GM18511 (cell line): ENCODE measurements around the gene PTPN12.
"Not testable (repeated sequence)": the region's sequence is repeated elsewhere in the genome, so short reads cannot be mapped to it uniquely, and the experiment has no call there.

Source experiments
- ATAC-seq: cut with Tn5 transposase; IDR thresholded peaks from one replicate; pipeline ENCODE4 v1.9.1; 2021; ENCODE audit warnings: mild to moderate bottlenecking, moderate library complexity; ENCODE audit not compliant: unreplicated experiment

PTPN12 gene

DNA sequence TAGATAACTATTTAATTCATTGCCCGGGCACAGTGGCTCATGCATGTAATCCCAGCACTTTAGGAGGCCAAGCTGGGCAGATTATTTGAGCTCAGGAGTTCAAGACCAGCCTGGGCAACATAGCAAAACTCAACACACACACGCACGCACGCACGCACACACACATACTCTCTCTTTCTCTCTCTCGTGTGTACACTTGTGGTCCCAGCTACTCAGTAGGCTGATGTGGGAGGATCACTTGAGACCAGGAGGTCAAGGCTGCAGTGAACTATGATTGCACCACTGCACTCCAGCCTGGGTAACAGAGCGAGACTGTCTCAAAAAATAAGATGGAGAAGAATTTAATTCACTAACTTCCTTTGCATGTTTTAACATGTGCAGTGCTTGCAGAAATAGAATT lies 38.1 kb downstream of the PTPN12 start:
- no peak for ATAC-seq

DNA sequence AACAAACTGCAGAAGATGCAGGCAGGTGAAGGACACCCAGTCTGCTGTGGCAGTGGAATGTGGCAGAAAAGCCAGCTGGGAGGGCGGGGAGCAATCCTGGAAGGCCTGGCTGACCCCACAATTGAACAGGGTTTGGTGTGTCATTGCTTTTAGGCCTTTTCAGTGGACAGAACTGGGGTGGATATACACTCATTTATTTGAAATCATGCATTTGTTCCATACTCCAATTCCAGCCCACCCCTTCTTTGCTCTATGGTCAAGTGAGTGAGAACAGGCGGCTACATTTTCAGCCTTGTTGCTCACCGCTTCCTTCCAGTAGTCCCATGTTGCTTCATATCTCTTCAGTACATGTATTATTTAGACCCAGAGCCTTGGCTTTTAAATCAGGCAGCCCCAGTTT lies 39.8 kb downstream of the PTPN12 start:
- no peak for ATAC-seq

DNA sequence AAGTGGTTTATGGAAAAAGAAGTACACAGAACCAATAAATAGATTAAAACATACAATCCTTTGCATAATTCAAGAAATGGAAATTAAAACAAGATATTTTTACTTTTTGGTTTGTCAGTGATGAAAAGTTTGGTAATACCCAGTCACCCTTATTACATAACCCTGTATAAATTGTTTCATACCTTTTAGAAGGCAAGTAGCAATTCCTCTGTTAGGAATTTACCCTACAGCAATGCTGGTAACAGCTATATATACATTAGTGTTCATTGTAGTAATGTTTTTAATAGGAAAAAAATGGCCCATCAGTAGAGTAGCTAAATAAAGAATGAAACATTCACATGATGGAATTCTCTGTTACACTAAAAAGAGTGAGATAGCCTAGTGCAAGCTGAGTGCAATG lies 42.7 kb downstream of the PTPN12 start:
- ATAC-seq = no peak

DNA sequence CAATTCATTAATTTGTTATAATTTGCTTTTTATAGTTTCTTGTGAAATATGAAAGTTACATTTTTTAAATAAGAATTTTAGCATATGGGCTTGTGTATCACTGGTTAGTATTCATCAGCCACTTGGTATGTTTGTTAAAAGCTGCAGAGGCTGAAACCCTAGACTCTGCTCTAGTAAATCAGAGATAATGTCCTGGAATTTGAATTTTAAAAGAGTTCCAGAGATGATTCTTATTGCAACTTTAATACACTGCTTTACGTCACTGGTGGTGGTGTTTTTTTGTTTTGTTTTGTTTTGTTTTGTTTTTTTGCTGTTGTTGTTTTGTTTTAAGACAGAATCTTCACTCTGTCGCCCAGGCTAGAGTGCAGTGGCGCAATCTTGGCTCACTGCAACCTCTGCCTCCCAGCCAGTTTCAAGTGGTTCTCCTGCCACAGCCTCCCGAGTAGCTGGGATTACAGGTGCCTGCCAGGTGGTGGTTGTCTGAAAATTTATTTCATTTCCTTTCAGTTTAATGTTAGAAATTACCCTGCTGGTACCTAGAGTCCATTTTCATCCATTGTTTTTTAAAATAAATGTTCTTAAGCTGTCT lies 43.8 kb downstream of the PTPN12 start:
- ATAC-seq = no peak

DNA sequence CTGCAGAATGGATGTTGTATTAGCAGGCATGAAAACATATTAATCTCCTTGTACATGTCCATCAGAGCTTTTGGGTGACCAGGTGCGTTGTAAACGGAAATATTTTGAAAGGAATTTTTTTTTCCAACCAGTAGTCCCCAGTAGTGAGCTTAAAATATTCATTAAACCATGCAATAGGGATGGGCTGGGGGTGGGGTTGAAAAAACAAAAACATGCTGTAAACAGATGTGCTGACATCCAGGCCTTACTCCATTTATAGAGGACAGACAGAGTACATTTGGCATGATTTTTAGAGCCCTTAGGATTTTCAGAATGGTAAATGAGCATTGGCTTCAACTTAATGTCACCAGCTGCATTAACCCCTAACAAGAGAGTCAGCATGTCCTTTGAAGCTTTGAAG lies 50.2 kb downstream of the PTPN12 start:
- ATAC-seq = no peak

DNA sequence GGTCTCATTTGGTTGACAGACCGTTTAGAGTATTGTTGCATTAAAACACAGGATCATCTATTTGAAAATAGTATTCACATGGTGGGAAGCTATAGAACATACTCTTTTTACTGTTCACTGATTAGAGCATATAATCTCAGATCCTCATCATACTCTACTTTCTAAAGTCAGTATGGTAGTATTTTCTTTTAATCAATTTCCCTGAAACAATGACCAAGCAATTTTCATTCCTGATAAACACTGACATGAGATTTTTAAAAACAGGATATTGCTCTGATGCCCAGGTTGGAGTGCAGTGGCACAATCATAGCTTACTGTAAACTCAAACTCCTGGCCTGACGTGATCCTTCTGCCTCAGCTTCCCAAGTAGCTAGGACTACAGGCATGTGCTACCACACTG lies 63.9 kb downstream of the PTPN12 start:
- no peak for ATAC-seq

DNA sequence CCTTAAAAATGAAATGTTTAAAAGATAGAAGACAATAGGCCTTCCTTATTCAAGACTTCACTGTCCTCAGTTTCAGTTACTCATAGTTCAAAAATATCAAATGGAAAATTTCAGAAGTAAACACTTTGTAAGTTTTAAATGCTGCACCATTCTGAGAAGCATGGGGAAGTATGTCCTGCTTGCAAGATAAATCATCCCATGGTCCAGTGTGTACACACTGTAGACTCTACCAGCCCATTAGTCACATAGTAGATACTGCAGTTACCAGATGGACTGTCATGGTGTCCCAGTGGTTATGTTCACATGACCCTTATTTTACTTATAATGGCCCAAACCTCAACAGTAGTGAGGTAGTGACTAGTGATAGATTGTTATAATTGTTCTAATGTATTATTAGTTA lies 69.5 kb downstream of the PTPN12 start:
- no peak for ATAC-seq

DNA sequence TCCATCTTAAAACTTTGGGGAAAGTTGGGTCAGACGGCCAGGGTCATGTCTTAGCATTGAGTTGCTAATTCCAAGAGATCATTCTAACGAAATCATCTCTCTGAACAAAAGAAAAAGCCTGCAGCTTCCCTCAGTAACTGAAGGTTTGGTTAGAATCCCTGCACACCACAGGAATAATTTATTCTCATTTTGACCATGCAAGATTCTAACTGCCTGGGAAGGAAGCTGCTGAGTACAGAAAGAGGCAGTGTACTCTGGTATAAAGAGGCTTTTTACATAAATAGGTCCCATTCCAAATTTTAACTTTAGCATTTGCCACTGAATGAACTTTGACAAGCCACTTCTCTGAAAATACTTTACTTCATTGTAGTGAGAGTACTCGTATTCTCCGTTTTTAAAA lies 82.2 kb downstream of the PTPN12 start:
- no peak for ATAC-seq

DNA sequence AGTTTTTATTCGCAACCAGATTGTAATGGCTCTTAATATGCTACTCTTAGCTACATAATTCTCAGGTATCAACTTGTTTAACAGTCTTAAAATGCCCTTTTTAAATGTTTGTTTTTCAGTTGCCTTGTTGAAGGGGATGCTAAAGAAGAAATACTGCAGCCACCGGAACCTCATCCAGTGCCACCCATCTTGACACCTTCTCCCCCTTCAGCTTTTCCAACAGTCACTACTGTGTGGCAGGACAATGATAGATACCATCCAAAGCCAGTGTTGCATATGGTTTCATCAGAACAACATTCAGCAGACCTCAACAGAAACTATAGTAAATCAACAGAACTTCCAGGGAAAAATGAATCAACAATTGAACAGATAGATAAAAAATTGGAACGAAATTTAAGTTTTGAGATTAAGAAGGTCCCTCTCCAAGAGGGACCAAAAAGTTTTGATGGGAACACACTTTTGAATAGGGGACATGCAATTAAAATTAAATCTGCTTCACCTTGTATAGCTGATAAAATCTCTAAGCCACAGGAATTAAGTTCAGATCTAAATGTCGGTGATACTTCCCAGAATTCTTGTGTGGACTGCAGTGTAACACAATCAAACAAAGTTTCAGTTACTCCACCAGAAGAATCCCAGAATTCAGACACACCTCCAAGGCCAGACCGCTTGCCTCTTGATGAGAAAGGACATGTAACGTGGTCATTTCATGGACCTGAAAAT lies 89.7 kb downstream of the PTPN12 start:
- ATAC-seq = no peak

DNA sequence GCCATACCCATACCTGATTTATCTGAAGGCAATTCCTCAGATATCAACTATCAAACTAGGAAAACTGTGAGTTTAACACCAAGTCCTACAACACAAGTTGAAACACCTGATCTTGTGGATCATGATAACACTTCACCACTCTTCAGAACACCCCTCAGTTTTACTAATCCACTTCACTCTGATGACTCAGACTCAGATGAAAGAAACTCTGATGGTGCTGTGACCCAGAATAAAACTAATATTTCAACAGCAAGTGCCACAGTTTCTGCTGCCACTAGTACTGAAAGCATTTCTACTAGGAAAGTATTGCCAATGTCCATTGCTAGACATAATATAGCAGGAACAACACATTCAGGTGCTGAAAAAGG lies 90.2 kb downstream of the PTPN12 start:
- no peak for ATAC-seq

DNA sequence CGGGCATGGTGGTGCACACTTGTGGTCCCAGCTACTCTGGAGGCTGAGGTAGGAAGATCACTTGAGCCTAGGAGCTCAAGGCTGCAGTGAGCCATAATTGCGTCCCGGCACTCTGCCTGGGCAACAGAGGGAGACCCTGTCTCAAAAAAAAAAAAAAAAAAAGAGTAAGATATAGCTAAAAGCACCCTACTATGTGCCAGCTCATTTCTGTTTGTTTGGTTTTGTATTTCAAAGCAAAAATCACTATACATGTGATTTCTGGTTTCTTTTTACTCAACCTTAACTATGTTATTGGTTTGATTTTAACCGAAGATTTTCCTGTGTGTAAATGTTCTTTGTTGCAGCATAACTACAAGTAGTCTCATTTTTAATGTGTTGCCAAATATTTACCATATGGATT lies 92.7 kb downstream of the PTPN12 start:
- ATAC-seq = no peak

DNA sequence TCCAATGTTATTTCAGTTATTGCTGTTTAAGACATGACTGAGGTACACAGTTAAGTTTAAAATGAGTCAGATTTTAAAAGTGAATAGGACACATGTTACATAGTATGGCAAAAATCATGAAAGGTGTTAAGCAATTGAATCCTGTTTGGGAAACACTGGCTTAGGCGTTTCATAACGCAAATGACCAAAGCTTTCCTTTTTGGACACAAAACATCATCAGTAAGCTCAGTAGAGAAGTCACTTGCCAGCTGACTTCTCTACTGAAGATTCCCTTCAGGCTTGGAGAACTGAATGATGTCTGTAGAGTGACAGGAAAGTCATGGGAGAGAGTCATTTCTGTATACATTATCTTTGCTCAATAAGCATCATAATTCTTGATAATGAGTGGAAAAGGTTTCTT lies 94.7 kb downstream of the PTPN12 start:
- ATAC-seq = no peak

DNA sequence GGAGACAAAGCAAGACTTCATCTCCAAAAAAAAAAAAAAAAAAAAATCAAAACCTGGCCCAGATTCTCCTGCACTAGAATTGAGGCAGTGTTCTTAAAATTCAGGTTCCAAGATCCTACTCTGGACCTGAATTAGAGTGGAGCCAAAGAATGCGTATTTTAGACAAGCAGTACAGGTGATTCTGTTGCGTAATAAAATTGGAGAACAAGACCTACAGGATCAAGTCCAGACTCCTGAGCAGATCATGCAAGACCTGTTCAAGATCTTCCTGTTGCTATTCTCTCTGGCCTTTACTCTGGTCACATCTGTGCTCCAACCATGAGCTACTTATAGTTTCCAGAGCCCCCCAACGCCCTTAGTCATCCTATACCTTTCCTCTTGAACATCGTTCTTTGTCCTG lies 107.7 kb downstream of the PTPN12 start:
- no peak for ATAC-seq

DNA sequence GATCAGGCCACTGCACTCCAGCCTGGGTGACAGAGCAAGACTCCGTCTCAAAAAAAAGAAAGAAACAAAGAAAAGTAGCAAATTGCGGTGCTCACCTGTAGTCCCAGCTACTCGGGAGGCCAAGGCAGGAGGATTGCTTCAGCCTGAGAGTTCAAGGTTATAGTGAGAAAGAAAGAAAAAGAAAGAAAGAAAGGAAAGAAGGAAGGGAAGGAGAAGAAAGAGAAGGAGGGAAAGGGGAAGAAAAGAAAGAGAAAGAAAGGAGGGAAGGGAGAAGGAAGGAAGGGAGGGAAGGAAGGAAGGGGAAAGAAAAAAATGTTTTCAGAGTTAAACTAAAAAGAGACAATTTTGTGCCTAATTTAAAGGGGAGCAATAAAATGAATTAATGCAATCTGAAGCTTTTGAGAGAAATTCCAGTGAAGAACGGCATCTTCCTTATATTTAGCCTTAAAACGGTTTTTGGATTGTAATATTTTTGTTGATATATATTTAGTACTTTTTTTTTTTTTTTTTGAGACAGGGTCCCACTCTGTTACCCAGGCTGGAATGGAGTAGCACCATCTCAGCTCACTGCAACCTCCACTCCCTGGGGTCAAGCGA lies 111.7 kb downstream of the PTPN12 start:
- ATAC-seq = no peak

DNA sequence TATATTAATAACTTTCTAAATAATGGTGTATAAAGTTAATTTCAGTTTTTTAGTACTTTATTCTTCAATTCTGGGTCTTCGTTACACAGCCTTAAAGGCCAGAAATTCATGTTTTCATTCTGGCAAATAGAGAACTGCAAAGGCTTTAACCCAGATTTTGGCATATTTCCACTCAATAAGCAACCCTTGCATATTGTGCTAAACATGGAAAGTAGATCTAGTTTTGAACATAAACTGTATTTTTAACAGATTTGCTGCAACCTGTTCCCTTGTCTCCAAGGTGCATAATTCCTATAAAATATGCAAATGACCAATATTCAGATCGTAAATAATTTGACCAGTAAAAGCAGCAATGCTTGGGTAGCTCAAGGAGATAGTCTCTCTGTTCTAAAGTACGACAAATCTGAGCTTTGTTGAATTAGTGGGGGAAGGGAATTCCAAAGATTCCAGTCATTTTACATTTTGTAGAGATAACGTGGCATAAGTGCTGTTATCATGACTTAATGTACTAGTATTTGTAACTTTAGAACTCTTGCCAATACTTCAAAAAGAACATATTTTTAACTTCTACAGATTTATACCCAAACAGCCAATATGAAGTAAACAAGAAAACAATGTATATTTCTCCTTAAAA lies 112.7 kb downstream of the PTPN12 start:
- ATAC-seq = no peak

DNA sequence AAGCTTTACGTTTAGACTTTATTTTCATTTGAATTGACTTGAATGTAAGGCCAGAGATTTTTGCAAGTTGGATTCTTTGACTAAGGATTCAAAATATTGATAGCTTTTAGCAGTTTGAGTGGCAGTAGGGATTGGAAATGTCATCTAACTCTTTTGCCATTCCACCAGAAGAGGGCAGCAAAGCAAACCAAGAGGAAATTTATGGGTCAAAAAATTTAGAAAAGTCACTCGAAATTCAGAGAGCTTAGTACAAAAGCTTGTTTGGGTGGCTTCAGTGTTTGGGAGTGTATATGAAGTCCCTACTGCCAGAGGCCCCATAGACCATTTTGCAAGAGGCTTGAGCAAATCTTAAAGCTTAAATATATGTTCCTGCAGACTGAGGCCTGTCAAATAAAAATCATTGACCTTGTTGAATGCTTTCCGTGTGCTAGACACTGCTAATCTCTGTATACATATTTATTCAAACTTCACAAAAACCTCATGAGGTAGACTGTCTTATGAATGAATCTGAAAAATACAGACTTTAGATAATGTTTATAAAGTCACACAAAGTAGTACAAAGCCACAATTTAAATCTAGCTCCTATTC lies 114.6 kb downstream of the PTPN12 start:
- ATAC-seq = peak; percentile 46

DNA sequence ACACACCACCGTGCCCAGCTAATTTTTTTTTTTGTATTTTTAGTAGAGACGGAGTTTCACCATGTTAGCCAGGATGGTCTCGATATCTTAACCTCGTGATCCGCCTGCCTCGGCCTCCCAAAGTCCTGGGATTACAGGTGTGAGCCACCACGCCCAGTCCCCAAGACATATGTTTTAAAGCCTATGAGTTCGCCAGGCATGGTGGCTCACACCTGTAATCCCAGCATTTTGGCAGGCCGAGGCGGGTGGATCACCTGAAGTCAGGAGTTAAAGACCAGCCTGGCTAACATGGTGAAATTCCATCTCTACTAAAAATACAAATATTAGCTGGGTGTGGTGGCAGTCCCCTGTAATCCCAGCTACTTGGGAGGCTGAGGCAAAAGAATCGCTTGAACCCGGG lies 115.7 kb downstream of the PTPN12 start:
- ATAC-seq = not testable (repeated sequence)

DNA sequence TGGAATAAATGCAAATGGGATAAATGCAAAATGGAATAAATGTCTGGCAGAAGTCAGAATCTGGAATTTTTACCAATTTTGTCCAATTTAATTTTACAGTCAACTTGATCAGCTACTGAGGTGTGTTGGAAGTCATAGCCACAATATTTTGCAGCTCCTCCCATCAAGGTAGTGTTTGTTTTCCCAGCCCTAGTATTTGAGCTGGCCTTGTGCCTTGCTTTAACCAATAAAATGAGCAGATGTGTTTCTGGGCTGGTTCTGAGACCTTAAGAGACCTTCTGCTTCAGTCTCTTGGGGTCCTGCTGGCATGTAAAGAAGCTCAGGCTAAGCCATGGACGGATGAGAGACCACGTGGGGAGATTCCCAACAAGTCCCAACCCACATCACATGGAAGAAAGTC lies 116.5 kb downstream of the PTPN12 start:
- ATAC-seq = no peak

DNA sequence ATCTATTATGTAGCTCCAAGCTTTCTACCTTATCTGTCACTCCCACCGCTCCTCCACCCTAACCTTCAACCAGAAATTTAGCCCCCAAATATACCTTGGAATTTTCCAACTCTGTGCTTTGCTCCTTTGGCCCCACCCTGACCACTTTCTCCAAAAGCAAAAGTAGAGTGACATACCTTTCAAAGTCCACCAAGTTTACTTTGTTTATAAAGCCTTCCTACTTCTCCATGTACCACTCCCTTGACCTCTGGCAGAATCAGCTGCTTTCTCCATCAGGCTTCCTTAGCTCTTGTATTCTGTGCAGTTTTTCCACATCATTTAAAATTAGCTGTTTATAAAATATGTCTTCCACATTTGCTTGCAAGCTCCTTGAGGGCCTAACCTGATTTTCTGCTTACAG lies 118.3 kb downstream of the PTPN12 start:
- ATAC-seq = no peak

DNA sequence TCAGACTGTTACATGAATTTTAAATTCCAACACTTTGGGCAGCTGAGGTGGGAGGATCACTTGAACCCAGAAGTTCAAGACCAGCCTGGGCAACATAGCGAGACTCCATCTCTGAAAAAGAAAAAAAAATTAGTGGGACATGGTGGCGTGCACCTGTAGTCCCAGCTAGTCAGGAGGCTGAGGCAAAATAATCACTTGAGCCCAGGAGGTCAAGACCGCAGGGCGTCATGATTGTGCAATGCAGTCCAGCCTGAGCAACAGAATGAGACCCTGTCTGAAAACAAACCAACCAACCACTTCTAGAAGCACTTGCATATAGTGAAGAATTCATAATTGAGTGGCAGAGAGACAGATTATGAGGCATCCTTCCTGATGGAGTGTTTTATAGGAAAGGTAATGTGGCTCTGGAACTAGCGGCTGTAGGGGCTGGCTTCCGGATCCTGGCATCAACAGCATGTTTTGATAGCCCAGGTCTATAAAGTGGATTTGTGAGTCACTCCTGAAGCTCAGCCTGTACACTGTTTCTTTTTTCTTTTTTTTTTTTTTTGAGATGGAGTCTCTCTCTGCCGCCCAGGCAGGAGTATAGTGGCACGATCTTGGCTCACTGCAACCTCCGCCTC lies 118.9 kb downstream of the PTPN12 start:
- ATAC-seq = no peak

DNA sequence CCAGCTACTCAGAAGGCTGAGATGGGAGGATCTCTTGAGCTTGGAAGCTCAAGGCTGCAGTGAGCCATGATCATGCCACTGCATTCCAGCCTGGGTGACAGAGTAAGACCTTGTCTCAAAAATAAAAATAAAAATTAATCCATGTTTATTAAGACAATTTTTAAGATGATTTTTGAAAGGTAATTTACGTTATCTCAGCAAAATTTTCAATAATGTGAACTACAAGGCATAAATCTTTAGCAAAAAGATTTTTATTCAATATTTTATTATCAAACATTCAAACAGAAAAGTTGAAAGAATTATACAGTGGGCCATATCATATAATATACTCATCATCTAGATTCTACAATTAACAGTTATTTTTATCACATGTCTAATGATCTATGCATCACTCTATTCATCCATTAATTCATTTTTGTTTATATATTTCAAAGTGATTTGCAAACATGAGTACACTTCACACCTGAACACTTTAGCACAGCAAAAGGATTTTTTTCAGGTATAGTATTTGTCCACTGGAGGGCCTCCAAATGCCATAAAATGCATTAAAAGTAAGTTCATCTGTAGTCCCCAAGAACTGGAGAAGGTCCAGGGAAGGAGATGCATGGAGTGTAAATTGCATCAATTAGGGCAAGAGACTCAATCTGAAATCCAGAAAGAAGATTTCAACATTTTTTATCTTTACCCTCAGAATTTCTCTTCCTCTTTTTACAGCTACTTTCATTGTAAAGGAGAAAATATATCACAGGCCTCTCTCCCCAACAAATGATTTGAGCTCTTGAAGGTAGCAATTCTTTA lies 120.5 kb downstream of the PTPN12 start:
- ATAC-seq = peak; percentile 68
